Endodermal cell (in vitro differentiated cells): ENCODE measurements around the gene ROBO1. TPM values are rescaled to one million over a fixed set of nuclear protein-coding genes. Genes with fewer than 3 reads are reported as not detected.

Experiments
- DNase-seq: peaks from one replicate; pipeline ENCODE4 v3.0.0-alpha.2; 2017
- H3K27ac ChIP-seq: 2 replicates; pipeline ENCODE4 v1.5.1; 2013; ENCODE audit warnings: mild to moderate bottlenecking, low read depth, low read length, moderate library complexity
- H3K27me3 ChIP-seq: 2 replicates; pipeline ENCODE4 v1.6.1; 2013; ENCODE audit warnings: mild to moderate bottlenecking, low read length, moderate library complexity; ENCODE audit not compliant: insufficient read depth, control insufficient read depth, poor library complexity, severe bottlenecking
- H3K36me3 ChIP-seq: 2 replicates; pipeline ENCODE4 v1.7.0; 2013; ENCODE audit warnings: mild to moderate bottlenecking, low read length, moderate library complexity; ENCODE audit not compliant: control insufficient read depth, insufficient read depth
- H3K4me1 ChIP-seq: one replicate; pipeline ENCODE4 v1.7.0; 2013; ENCODE audit warnings: low read length; ENCODE audit not compliant: control insufficient read depth, insufficient read depth
- H3K4me3 ChIP-seq: 2 replicates; pipeline ENCODE4 v1.5.1; 2013; ENCODE audit warnings: mild to moderate bottlenecking, low read length, moderate library complexity
- H3K9ac ChIP-seq: 2 replicates; pipeline ENCODE4 v1.6.1; 2013; ENCODE audit warnings: mild to moderate bottlenecking, low read length, moderate library complexity; ENCODE audit not compliant: poor library complexity, severe bottlenecking; ENCODE audit errors: extremely low read depth
- H3K9me3 ChIP-seq: 2 replicates; pipeline ENCODE4 v1.6.1; 2013; ENCODE audit warnings: mild to moderate bottlenecking, low read length, moderate library complexity; ENCODE audit not compliant: control insufficient read depth
- H3K27ac Mint-ChIP-seq: 2 replicates; pipeline ENCODE4 v1.8.0; 2020; ENCODE audit warnings: mixed read lengths
- H3K27me3 Mint-ChIP-seq: 2 replicates; pipeline ENCODE4 v1.8.0; 2021; ENCODE audit warnings: mild to moderate bottlenecking, mixed read lengths; ENCODE audit not compliant: insufficient read depth
- H3K36me3 Mint-ChIP-seq: 2 replicates; pipeline ENCODE4 v1.8.0; 2020; ENCODE audit warnings: low read depth, mixed read lengths
- H3K4me1 Mint-ChIP-seq: 2 replicates; pipeline ENCODE4 v1.8.0; 2020; ENCODE audit warnings: mixed read lengths
- H3K4me3 Mint-ChIP-seq: 2 replicates; pipeline ENCODE4 v1.8.0; 2020; ENCODE audit warnings: mild to moderate bottlenecking, moderate library complexity, mixed read lengths
- H3K9me3 Mint-ChIP-seq: 2 replicates; pipeline ENCODE4 v1.8.0; 2020; ENCODE audit warnings: mild to moderate bottlenecking, mixed read lengths
- WGBS, 2 experiments: methylation state at CpG; one replicate each; pipeline versions ENCODE4 v1.1.5 to v1.1.7; 2013; ENCODE audit warnings: missing lambda C conversion rate in 2 of 2, mixed read lengths in 1 of 2; ENCODE audit not compliant: insufficient coverage in 1 of 2, insufficient read length in 1 of 2; 5-methylcytosine and 5-hydroxymethylcytosine counted together
- total RNA-seq, 2 donors: library from RNA; stranded (reverse); fragmentation: NEBNext Ultra II Directional in 1 of 2; extraction: Animal tissue kit (Norgen Biotek cat#: 25700) in 1 of 2; gene quantifications; 2 replicates in 1 of 2; 3 replicates in 1 of 2; pipeline ENCODE4 v1.2.1, GENCODE V29; 2021
- TF ChIP-seq, protein P1 (sequence below): fragments of 200-600 bp; sonication (generic); conservative IDR thresholded peaks from 2 replicates; pipeline ENCODE4 v1.5.0; 2021; ENCODE audit warnings: antibody characterized with exemption, mild to moderate bottlenecking

ROBO1 gene
- total RNA-seq, 2 donors from 2014 or later, result 74.8 to 75.9 TPM

DNA sequence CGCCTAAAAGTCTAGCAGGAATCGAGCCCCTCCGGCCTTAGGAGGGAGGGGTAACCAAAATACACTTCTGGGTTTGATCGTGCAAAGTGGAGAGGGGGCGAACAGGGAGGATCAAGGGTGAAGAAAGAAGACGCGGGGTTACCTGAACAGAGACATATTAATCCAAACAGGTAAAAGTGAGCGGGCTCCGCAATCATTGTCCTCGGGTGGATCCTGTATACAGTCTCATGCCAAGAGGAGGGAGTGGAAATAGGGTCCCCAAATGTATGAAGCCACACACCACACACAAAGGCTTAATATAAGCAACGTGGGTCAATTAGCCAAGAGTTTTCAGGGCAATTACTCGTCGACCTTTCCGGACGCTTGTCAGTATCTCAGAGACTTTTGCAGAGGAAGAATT is 749.5 kb downstream of the ROBO1 start:
- Histone ChIP-seq H3K9me3 (no peaks in the 10 kb centered on the region), H3K27me3 (peaks cover 25% of the 10 kb centered on the region), H3K4me3 (peak overlapping the region; percentile 92), H3K9ac (peak overlapping the region; percentile 61), H3K4me1 (peaks cover 5% of the 10 kb centered on the region), H3K36me3 (no peaks in the 10 kb centered on the region), H3K27ac (no peak overlapping the region)
- 0% methylated on average over 6 to 15 of the region's 15 CpGs for WGBS, 2 experiments
- no peak for DNase-seq
- Mint-ChIP-seq H3K27ac (no peak overlapping the region), H3K4me3 (no peak overlapping the region), H3K27me3 (peaks cover 22% of the 10 kb centered on the region), H3K9me3 (peaks cover 1% of the 10 kb centered on the region), H3K4me1 (peaks cover 42% of the 10 kb centered on the region), H3K36me3 (no peaks in the 10 kb centered on the region)
- TF ChIP-seq, protein P1, sequence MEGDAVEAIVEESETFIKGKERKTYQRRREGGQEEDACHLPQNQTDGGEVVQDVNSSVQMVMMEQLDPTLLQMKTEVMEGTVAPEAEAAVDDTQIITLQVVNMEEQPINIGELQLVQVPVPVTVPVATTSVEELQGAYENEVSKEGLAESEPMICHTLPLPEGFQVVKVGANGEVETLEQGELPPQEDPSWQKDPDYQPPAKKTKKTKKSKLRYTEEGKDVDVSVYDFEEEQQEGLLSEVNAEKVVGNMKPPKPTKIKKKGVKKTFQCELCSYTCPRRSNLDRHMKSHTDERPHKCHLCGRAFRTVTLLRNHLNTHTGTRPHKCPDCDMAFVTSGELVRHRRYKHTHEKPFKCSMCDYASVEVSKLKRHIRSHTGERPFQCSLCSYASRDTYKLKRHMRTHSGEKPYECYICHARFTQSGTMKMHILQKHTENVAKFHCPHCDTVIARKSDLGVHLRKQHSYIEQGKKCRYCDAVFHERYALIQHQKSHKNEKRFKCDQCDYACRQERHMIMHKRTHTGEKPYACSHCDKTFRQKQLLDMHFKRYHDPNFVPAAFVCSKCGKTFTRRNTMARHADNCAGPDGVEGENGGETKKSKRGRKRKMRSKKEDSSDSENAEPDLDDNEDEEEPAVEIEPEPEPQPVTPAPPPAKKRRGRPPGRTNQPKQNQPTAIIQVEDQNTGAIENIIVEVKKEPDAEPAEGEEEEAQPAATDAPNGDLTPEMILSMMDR, result no peak

DNA sequence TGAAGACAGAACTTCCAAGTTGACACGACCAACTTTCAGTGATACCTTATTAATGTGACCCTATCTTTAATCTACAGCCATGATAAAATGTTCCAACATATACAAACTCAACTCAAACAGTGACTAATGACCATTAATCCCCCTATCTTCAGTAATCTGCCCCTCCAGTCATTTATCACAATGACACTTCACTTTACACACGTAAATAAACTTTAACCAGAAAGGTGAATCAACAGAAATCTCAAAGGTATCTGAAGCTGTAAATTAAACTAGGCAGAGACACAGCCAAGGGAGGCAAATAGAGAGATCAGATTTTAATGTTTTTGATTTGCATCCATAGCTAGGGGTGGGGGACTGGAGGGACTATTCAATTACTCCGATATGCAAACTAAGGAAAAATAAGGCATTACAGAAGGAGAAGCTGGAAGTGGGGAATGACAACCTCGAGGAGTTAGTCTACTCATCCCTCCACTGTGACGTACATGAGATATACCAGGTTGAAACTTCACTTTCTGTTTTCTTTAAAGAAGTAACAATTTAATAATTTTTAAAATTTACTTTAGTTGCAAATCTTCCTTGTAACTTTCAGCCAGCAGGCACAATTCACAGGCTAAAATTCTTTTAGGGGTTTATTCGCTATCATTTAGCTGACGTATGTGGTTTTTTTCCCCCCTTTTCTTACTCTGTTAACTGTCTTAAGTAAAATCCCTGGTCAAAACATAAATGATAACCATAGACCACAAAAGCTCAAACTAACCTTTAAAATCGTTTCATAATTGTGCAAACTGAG is 751.0 kb downstream of the ROBO1 start:
- peak overlapping the region; percentile 61 for H3K9ac ChIP-seq
- H3K4me1 Mint-ChIP-seq, result peaks cover 47% of the 10 kb centered on the region
- peaks cover 18% of the 10 kb centered on the region for H3K27me3 Mint-ChIP-seq
- 6 to 9% methylated on average over 3 to 8 of the region's 8 CpGs for WGBS, 2 experiments
- no peaks in the 10 kb centered on the region for H3K9me3 ChIP-seq
- H3K36me3 ChIP-seq, result no peaks in the 10 kb centered on the region
- TF ChIP-seq, protein P1, result no peak
- peak overlapping the region; percentile 92 for H3K4me3 ChIP-seq
- no peak overlapping the region for H3K27ac ChIP-seq
- H3K27ac Mint-ChIP-seq, result no peak overlapping the region
- no peak for DNase-seq
- H3K9me3 Mint-ChIP-seq, result peaks cover 1% of the 10 kb centered on the region
- no peaks in the 10 kb centered on the region for H3K36me3 Mint-ChIP-seq
- no peak overlapping the region for H3K4me3 Mint-ChIP-seq
- H3K4me1 ChIP-seq, result peaks cover 16% of the 10 kb centered on the region
- H3K27me3 ChIP-seq, result peaks cover 30% of the 10 kb centered on the region

DNA sequence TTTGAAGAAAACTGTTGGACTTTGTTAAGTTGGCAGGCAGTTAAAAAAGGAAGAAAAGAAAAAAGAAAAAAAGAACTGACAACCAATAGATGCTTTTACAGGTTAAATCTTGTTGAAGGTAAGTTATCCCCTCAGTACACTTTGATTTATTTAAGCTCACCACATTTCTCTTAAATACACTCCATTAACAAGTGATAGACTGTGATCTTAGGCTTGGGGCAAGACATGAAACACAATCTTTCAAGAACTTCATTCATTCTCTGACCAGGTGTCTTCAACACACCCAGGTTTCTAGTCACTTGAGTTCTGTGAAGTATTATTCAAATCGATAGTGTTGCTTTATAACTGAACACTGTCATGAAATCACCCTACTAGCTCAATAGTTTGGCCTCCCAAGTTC is 751.9 kb downstream of the ROBO1 start:
- Histone ChIP-seq H3K36me3 (no peaks in the 10 kb centered on the region), H3K27me3 (peaks cover 36% of the 10 kb centered on the region), H3K9me3 (no peaks in the 10 kb centered on the region), H3K4me3 (peak overlapping the region; percentile 92), H3K4me1 (peaks cover 16% of the 10 kb centered on the region), H3K9ac (no peak overlapping the region), H3K27ac (no peak overlapping the region)
- TF ChIP-seq, protein P1, result no peak
- Mint-ChIP-seq H3K9me3 (no peaks in the 10 kb centered on the region), H3K36me3 (no peaks in the 10 kb centered on the region), H3K27ac (no peak overlapping the region), H3K4me3 (no peak overlapping the region), H3K27me3 (peaks cover 24% of the 10 kb centered on the region), H3K4me1 (peaks cover 52% of the 10 kb centered on the region)
- WGBS, 2 experiments, result 60% methylated on average over 1 of the region's 1 CpG; no CpG with 5 or more reads in 1 of the 2 experiments
- DNase-seq, result no peak
